Right cardiac atrium (tissue), 5 donors: ENCODE data around the gene UBE2S. TPM values are rescaled to one million over a fixed set of nuclear protein-coding genes. Genes with fewer than 3 reads are reported as not detected.

Source experiments
- ATAC-seq, 2 donors: fragments of 200-7000 bp; cut with Tn5 transposase; one replicate each; pipeline versions ENCODE4 v1.8.0 to v1.9.1; 2020; ENCODE audit warnings: moderate library complexity in 2 of 2, mild to moderate bottlenecking in 1 of 2
- DNase-seq, 3 donors: peaks; one replicate each; pipeline ENCODE4 v3.0.0-alpha.2; 2020
- H3K27ac ChIP-seq: one replicate; pipeline ENCODE4 v1.5.1; 2013; ENCODE audit warnings: mild to moderate bottlenecking, low read length, control low read depth, moderate library complexity
- H3K27me3 ChIP-seq: one replicate; pipeline ENCODE4 v1.6.1; 2013; ENCODE audit not compliant: control insufficient read depth, insufficient read depth
- H3K4me1 ChIP-seq: one replicate; pipeline ENCODE4 v1.6.1; 2013; ENCODE audit warnings: low read length; ENCODE audit not compliant: control insufficient read depth, insufficient read depth
- H3K4me3 ChIP-seq: one replicate; pipeline ENCODE4 v1.5.1; 2013; ENCODE audit warnings: low read length, control low read depth
- H3K9me3 ChIP-seq: one replicate; pipeline ENCODE4 v1.6.1; 2013; ENCODE audit warnings: low read length; ENCODE audit not compliant: control insufficient read depth
- WGBS: extraction: QIAGEN DNeasy Blood & Tissue Kit; methylation state at CpG from one replicate; pipeline ENCODE4 v1.1.7; 2013; 5-methylcytosine and 5-hydroxymethylcytosine counted together
- intact Hi-C, 4 donors: fragments of 100-400 bp; cut with DNase I; formaldehyde crosslinking; loops; one replicate each; pipeline versions ENCODE4 v1.11.0 to v1.14.0; 2022 to 2023
- polyA plus RNA-seq: library from polyadenylated mRNA; stranded (reverse); fragments of 200-250 nt; gene quantifications from one replicate; pipeline ENCODE4 v1.2.3, GENCODE V29; 2013
- total RNA-seq, 4 donors: library from RNA; stranded (reverse); fragmentation: NEBNext Ultra II Directional; extraction: Animal tissue kit (Norgen Biotek cat#: 25700); gene quantifications; one replicate each; pipeline ENCODE4 v1.2.1, GENCODE V29; 2021
- donor health status: healthy with polysubstance abuse.
- donor health status: DM: no; HTN: yes; CAD: no.
- donor health status: DM: no; HTN: no; CAD: no.
- donor health status: DM: no; HTN: yes; CAD: no; lungs with severe emphysema.
- donor health status: DM: yes; HTN: yes; CAD: no.

Gene UBE2S
- total and polyA plus RNA-seq, 5 donors: 12.2 to 32.7 (median 24.2) TPM

GRCh38 chr19:55387736-55388497, 19.7 kb downstream of the UBE2S start:
- no peaks in the 10 kb centered on the region for H3K27me3 ChIP-seq
- ATAC-seq (no peak), DNase-seq (peak in 2 of 3 donors; percentile 48 to 55)
- H3K27ac ChIP-seq: no peak overlapping the region
- no peak overlapping the region for H3K4me3 ChIP-seq
- H3K4me1 ChIP-seq: peaks cover 12% of the 10 kb centered on the region
- intact Hi-C loops: loop anchor here in 1 of 4 donors (5.0 kb wide), 1 partner anchor 86 kb away; no protein-coding TSS in a partner anchor
- 82% methylated on average over 24 of the region's 24 CpGs for WGBS
- no peaks in the 10 kb centered on the region for H3K9me3 ChIP-seq

- intact Hi-C loops: loop anchor here in 1 of 4 donors (5.0 kb wide), 1 partner anchor 84 kb away; no protein-coding TSS in a partner anchor
- DNase-seq (peak in 2 of 3 donors; percentile 47 to 55), ATAC-seq (no peak)
- H3K27ac ChIP-seq: peak overlapping the region; percentile 94
- H3K4me1 ChIP-seq: peaks cover 12% of the 10 kb centered on the region
- H3K27me3 ChIP-seq: no peaks in the 10 kb centered on the region
- no peaks in the 10 kb centered on the region for H3K9me3 ChIP-seq
- peak overlapping the region; percentile 94 for H3K4me3 ChIP-seq
- WGBS: 4% methylated on average over 33 of the region's 33 CpGs
Measured at GRCh38 chr19:55386493-55386971, 21.1 kb downstream of the UBE2S start.

- H3K4me1 ChIP-seq: peaks cover 12% of the 10 kb centered on the region
- H3K9me3 ChIP-seq: no peaks in the 10 kb centered on the region
- intact Hi-C loops: loop anchor here in 1 of 4 donors (5.0 kb wide), 1 partner anchor 84 kb away; no protein-coding TSS in a partner anchor
- no peaks in the 10 kb centered on the region for H3K27me3 ChIP-seq
- under 1% methylated on average over 68 of the region's 68 CpGs for WGBS
- H3K27ac ChIP-seq: peak within 1 kb of the TSS; percentile 99
- ATAC-seq: peak; percentile 92 to 93
- peak within 1 kb of the TSS; percentile 94 for H3K4me3 ChIP-seq
- DNase-seq: peak; percentile 98 to 99 (median 99)
Measured at GRCh38 chr19:55385724-55386492, 21.7 kb downstream of the UBE2S start, which contains the start of gene RPL28. TSS of gene RPL28 (plus strand) at chr19:55385932. CDS start at chr19:55386358, 426 bp downstream.

GRCh38 chr19:55384920-55385723, 22.5 kb downstream of the UBE2S start:
- no peaks in the 10 kb centered on the region for H3K9me3 ChIP-seq
- DNase-seq (peak; percentile 97 to 100 (median 99)), ATAC-seq (peak; percentile 91)
- no peaks in the 10 kb centered on the region for H3K27me3 ChIP-seq
- WGBS: 6% methylated on average over 34 of the region's 34 CpGs
- H3K4me1 ChIP-seq: peaks cover 12% of the 10 kb centered on the region
- intact Hi-C loops: loop anchor here in 2 of 4 donors (5.0 kb wide), 2 partner anchors 43 to 83 kb away; no protein-coding TSS in a partner anchor
- H3K4me3 ChIP-seq: peak overlapping the region; percentile 49
- H3K27ac ChIP-seq: peak overlapping the region; percentile 99

- peaks cover 12% of the 10 kb centered on the region for H3K4me1 ChIP-seq
- peak; percentile 32 to 75 (median 72) for DNase-seq
Measured at GRCh38 chr19:55384131-55384919, 23.3 kb downstream of the UBE2S start, which contains the start of gene TMEM238. TSS of gene TMEM238 (minus strand) at chr19:55384292. CDS start at chr19:55384259, 33 bp downstream.

GRCh38 chr19:55383279-55384130, 24.1 kb downstream of the UBE2S start:
- intact Hi-C loops: loop anchor here in 1 of 4 donors (5.0 kb wide), 2 partner anchors 41 to 81 kb away; no protein-coding TSS in a partner anchor
- DNase-seq: peak; percentile 59 to 81 (median 79)

More at GRCh38 chr19:55384131-55384919, 23.3 kb downstream of the UBE2S start, which contains the start of gene TMEM238:
- peak within 1 kb of the TSS; percentile 56 for H3K4me3 ChIP-seq
- ATAC-seq: no peak
- H3K9me3 ChIP-seq: no peaks in the 10 kb centered on the region
- 23% methylated on average over 72 of the region's 72 CpGs for WGBS
- no peaks in the 10 kb centered on the region for H3K27me3 ChIP-seq
- intact Hi-C loops: loop anchor here in 1 of 4 donors (5.0 kb wide), 2 partner anchors 42 to 82 kb away; no protein-coding TSS in a partner anchor
- peak within 1 kb of the TSS; percentile 99 for H3K27ac ChIP-seq

GRCh38 chr19:55382522-55383054, 25.0 kb downstream of the UBE2S start:
- Histone ChIP-seq H3K27me3 (no peaks in the 10 kb centered on the region), H3K4me1 (peaks cover 4% of the 10 kb centered on the region), H3K4me3 (no peak overlapping the region), H3K27ac (no peak overlapping the region), H3K9me3 (no peaks in the 10 kb centered on the region)
- 95% methylated on average over 3 of the region's 3 CpGs for WGBS
- intact Hi-C loops: loop anchor here in 1 of 4 donors (5.0 kb wide), 2 partner anchors 40 to 80 kb away; no protein-coding TSS in a partner anchor
- no peak for ATAC-seq
- peak in 1 of 3 donors; percentile 10 for DNase-seq

More at GRCh38 chr19:55383279-55384130, 24.1 kb downstream of the UBE2S start:
- Histone ChIP-seq H3K4me1 (peaks cover 10% of the 10 kb centered on the region), H3K27ac (peak overlapping the region; percentile 99), H3K4me3 (peak overlapping the region; percentile 56), H3K27me3 (no peaks in the 10 kb centered on the region), H3K9me3 (no peaks in the 10 kb centered on the region)
- ATAC-seq: no peak
- 4% methylated on average over 88 of the region's 88 CpGs for whole genome bisulfite sequencing

GRCh38 chr19:55382013-55382412, 25.6 kb downstream of the UBE2S start:
- DNase-seq (no peak), ATAC-seq (no peak)
- H3K27ac ChIP-seq: no peak overlapping the region
- no peaks in the 10 kb centered on the region for H3K9me3 ChIP-seq
- intact Hi-C loops: loop anchor here in 1 of 4 donors (5.0 kb wide), 2 partner anchors 40 to 80 kb away; no protein-coding TSS in a partner anchor
- no peak overlapping the region for H3K4me3 ChIP-seq
- H3K4me1 ChIP-seq: no peaks in the 10 kb centered on the region
- 98% methylated on average over 5 of the region's 5 CpGs for WGBS
- H3K27me3 ChIP-seq: no peaks in the 10 kb centered on the region
